Measurements from ENCODE around the gene CACNA1A. TPM values are rescaled to one million over a fixed set of nuclear protein-coding genes. Genes with fewer than 3 reads are reported as not detected.
A peak's percentile ranks its signal among the peaks of the same experiment; 100 is the strongest.
"Not testable (repeated sequence)": the region's sequence is repeated elsewhere in the genome, so short reads cannot be mapped to it uniquely, and the experiment has no call there.

Gene CACNA1A
- total and polyA plus RNA-seq, 2 of the 13 experiments (the other 11 are each of a cell fraction or from before 2014, with no cell fraction given), result not detected

GRCh38 chr19:13185763-13186657 lies 320.3 kb downstream of the CACNA1A start:
- FAIRE-seq; H3K4me3 ChIP-seq (replicated peaks in 1 of 3; ENCODE audit: insufficient read depth in 1 of 3, low read depth in 2 of 3, low read length in 3 of 3); H3K27ac ChIP-seq (ENCODE audit: extremely low read length, insufficient read depth, low read length); H3K9me3 ChIP-seq (ENCODE audit: low read length); H3K79me2 ChIP-seq (ENCODE audit: insufficient read depth, low read length); H3K9ac ChIP-seq (ENCODE audit: insufficient read depth, low read depth, low read length); H3K27me3 ChIP-seq (ENCODE audit: control insufficient read depth in 1 of 2, insufficient read depth in 2 of 2, low read length in 2 of 2); H3K4me2 ChIP-seq (ENCODE audit: low read depth, low read length); CTCF ChIA-PET (ENCODE audit: low intra/inter-chr PET ratio, low total read pairs); H2AFZ ChIP-seq (ENCODE audit: low read length); H4K20me1 ChIP-seq (ENCODE audit: insufficient read depth, low read length); intact Hi-C loops (cut with micrococcal nuclease; ENCODE audit: unreplicated experiment); in situ Hi-C loops (cut with HindIII; ENCODE audit: extremely low pct_ligation_motif_present, low pct_unique_long_range_greater_than_20kb); ATAC-seq; H3K36me3 ChIP-seq (replicated peaks in 1 of 2; ENCODE audit: control insufficient read depth in 1 of 2, insufficient read depth in 2 of 2, low read length in 2 of 2): not testable (repeated sequence)
- 82% methylated on average over 14 of the region's 22 CpGs for WGBS (ENCODE audit: low lambda C conversion rate)
- DNase-seq (ENCODE audit: low spot score), result peak; percentile 18
- H3K4me1 ChIP-seq (ENCODE audit: insufficient read depth, low read length), result peaks cover 31% of the 10 kb centered on the region
- TF ChIP-seq ZBTB33 (CRISPR knock-in tag; IDR thresholded peaks at IDR 0.05), result peak; percentile 60
- peak; percentile 64 for TF ChIP-seq NFYC (CRISPR knock-in tag; IDR thresholded peaks at IDR 0.05)
- TF ChIP-seq NFYB (CRISPR knock-in tag; IDR thresholded peaks at IDR 0.05), result peak; percentile 64
- TF ChIP-seq POLR2A (IDR thresholded peaks at IDR 0.05; ENCODE audit: insufficient read depth in 1 of 2, low read depth in 2 of 2, low read length in 2 of 2), result peak in 1 of 2 experiments; percentile 49; a peak in 1 of 4 replicates
- POLR2A ChIA-PET, result interaction anchor here (1.1 to 1.3 kb wide), 2 partner anchors 18 to 36 kb away, joined by 3 to 4 read pairs; partner anchors contain the start of genes IER2 and STX10
- TSS peak; percentile 96 for BruUV-seq (replicated peaks)

GRCh38 chr19:13184926-13185325 lies 321.4 kb downstream of the CACNA1A start:
- in situ Hi-C loops (cut with HindIII; ENCODE audit: extremely low pct_ligation_motif_present, low pct_unique_long_range_greater_than_20kb); H3K27me3 ChIP-seq (ENCODE audit: control insufficient read depth in 1 of 2, insufficient read depth in 2 of 2, low read length in 2 of 2); H3K9ac ChIP-seq (ENCODE audit: insufficient read depth, low read depth, low read length); H3K9me3 ChIP-seq (ENCODE audit: low read length); H2AFZ ChIP-seq (ENCODE audit: low read length); intact Hi-C loops (cut with micrococcal nuclease; ENCODE audit: unreplicated experiment); DNase-seq (ENCODE audit: low spot score); FAIRE-seq; H3K4me2 ChIP-seq (ENCODE audit: low read depth, low read length); H3K79me2 ChIP-seq (ENCODE audit: insufficient read depth, low read length); POLR2A ChIA-PET; CTCF ChIA-PET (ENCODE audit: low intra/inter-chr PET ratio, low total read pairs); H3K27ac ChIP-seq (ENCODE audit: extremely low read length, insufficient read depth, low read length); ATAC-seq; H4K20me1 ChIP-seq (ENCODE audit: insufficient read depth, low read length); H3K4me3 ChIP-seq (replicated peaks in 1 of 3; ENCODE audit: insufficient read depth in 1 of 3, low read depth in 2 of 3, low read length in 3 of 3); H3K36me3 ChIP-seq (replicated peaks in 1 of 2; ENCODE audit: control insufficient read depth in 1 of 2, insufficient read depth in 2 of 2, low read length in 2 of 2); BruUV-seq (replicated peaks): not testable (repeated sequence)
- WGBS (ENCODE audit: low lambda C conversion rate), result 68% methylated on average over 23 of the region's 23 CpGs
- H3K4me1 ChIP-seq (ENCODE audit: insufficient read depth, low read length), result peaks cover 30% of the 10 kb centered on the region

All from HepG2 (cell line).